Stimulated activated CD4-positive, alpha-beta T cell treated with anti-CD3 and anti-CD28 coated beads, Interleukin-15, amount 100 ng/mL, for 24 hours (primary cell): ENCODE results near the gene BRD4.

Experiments used
- DNase-seq: peaks from one replicate; pipeline ENCODE4 v3.0.0-alpha.2; 2020

The BRD4 gene

GRCh38 chr19:15187026-15188007 lies 145.0 kb downstream of the BRD4 start:
- DNase-seq, result peak; percentile 18
